ENCODE results near the gene LRIT2. TPM values are rescaled to one million over a fixed set of nuclear protein-coding genes. Genes with fewer than 3 reads are reported as not detected.

The LRIT2 gene
- total RNA-seq, 1 experiment from 2014 or later: not detected

DNA sequence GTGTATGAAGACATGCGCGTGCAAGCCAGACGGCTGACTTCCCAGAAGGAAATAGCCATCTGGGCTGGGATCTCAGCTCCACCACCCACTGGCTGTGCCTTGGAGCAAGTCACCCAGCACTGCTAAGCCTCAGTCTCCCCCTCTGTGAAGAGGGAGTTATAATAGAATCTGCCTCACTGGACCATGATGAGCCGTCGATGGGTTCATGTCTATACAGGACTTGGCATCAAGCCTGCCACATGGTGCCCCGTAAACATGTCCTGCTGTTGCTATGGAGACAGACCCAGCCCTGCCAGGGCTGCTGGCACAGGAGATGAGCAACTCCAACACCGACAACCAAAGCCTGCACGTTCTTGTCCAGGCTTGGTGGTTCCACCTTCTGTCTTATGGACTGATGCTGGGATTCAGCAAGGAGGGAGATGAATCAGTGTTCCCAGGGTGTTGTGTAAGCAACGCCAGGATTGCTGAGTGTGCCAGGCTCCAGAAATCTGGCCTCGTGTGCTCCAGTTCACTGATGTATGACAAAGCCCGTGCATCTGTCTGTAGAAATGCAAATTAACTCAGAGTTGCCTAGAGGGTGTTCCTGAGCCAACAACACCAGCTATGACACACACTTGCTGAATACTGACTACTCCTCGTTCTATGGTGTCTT, 46.2 kb downstream of the LRIT2 start:
- Histone ChIP-seq H3K9ac (ENCODE audit: low read length) (no peak overlapping the region), H3K79me2 (ENCODE audit: low read length) (no peaks in the 10 kb centered on the region), H4K20me1 (ENCODE audit: low read length) (no peaks in the 10 kb centered on the region), H3K9me2 (replicated peaks; ENCODE audit: low read length) (no peaks in the 10 kb centered on the region), H3K4me3 (ENCODE audit: low read length) (no peak overlapping the region), H2AFZ (ENCODE audit: low read length) (no peak overlapping the region), H3K9me3 (ENCODE audit: low read length) (no peaks in the 10 kb centered on the region), H3K4me1 (ENCODE audit: insufficient read depth, low read length) (no peaks in the 10 kb centered on the region), H3K4me2 (ENCODE audit: low read length) (no peak overlapping the region), H3K27me3 (ENCODE audit: low read length) (no peaks in the 10 kb centered on the region), H3K27ac (ENCODE audit: low read length) (no peak overlapping the region), H3K36me3 (ENCODE audit: low read depth, low read length) (no peaks in the 10 kb centered on the region), H3F3A (ENCODE audit: low read length, unreplicated experiment) (no peaks in the 10 kb centered on the region)
- intact Hi-C loops (cut with micrococcal nuclease): no loop called here
- no peak for TF ChIP-seq EZH2 (IDR thresholded peaks at IDR 0.05; ENCODE audit: low read length, unreplicated experiment)
- no peak for TF ChIP-seq EZH2phosphoT487 (IDR thresholded peaks at IDR 0.05; ENCODE audit: borderline replicate concordance, low read length)
- TF ChIP-seq CTCF (conservative IDR thresholded peaks at IDR 0.05; ENCODE audit: low read depth, low read length): no peak
- no TSS peak for BruUV-seq (replicated peaks)
- CTCF ChIA-PET: no interaction called here
- no peak for ATAC-seq
- POLR2A ChIA-PET (ENCODE audit: unreplicated experiment): no interaction called here
- no peak for DNase-seq

GRCh38 chr10:84178160-84178609, 47.2 kb downstream of the LRIT2 start:
- H3K27ac ChIP-seq (ENCODE audit: low read length): no peak overlapping the region
- intact Hi-C loops (cut with micrococcal nuclease): no loop called here
- H3K4me1 ChIP-seq (ENCODE audit: insufficient read depth, low read length): no peaks in the 10 kb centered on the region
- no TSS peak for BruUV-seq (replicated peaks)
- CTCF ChIA-PET: no interaction called here
- H3F3A ChIP-seq (ENCODE audit: low read length, unreplicated experiment): no peaks in the 10 kb centered on the region
- no peaks in the 10 kb centered on the region for H3K79me2 ChIP-seq (ENCODE audit: low read length)
- H3K36me3 ChIP-seq (ENCODE audit: low read depth, low read length): no peaks in the 10 kb centered on the region
- no peak overlapping the region for H3K9ac ChIP-seq (ENCODE audit: low read length)
- ATAC-seq: no peak
- no peak overlapping the region for H3K4me3 ChIP-seq (ENCODE audit: low read length)
- H4K20me1 ChIP-seq (ENCODE audit: low read length): no peaks in the 10 kb centered on the region
- H3K27me3 ChIP-seq (ENCODE audit: low read length): 0 out of 2 replicates have a peak, but pooled peaks cover 7% of the 10 kb centered on the region
- H2AFZ ChIP-seq (ENCODE audit: low read length): no peak overlapping the region
- POLR2A ChIA-PET (ENCODE audit: unreplicated experiment): no interaction called here
- no peak for DNase-seq
- H3K4me2 ChIP-seq (ENCODE audit: low read length): no peak overlapping the region
- TF ChIP-seq EZH2phosphoT487 (IDR thresholded peaks at IDR 0.05; ENCODE audit: borderline replicate concordance, low read length) (no peak), EZH2 (IDR thresholded peaks at IDR 0.05; ENCODE audit: low read length, unreplicated experiment) (no peak), CTCF (conservative IDR thresholded peaks at IDR 0.05; ENCODE audit: low read depth, low read length) (no peak)
- no peaks in the 10 kb centered on the region for H3K9me2 ChIP-seq (replicated peaks; ENCODE audit: low read length)
- no peaks in the 10 kb centered on the region for H3K9me3 ChIP-seq (ENCODE audit: low read length)

- Histone ChIP-seq H3F3A (ENCODE audit: low read length, unreplicated experiment) (no peaks in the 10 kb centered on the region), H3K9me3 (ENCODE audit: low read length) (no peaks in the 10 kb centered on the region), H2AFZ (ENCODE audit: low read length) (no peak overlapping the region), H3K27me3 (ENCODE audit: low read length) (0 out of 2 replicates have a peak, but pooled peaks cover 8% of the 10 kb centered on the region), H3K4me1 (ENCODE audit: insufficient read depth, low read length) (no peaks in the 10 kb centered on the region), H3K27ac (ENCODE audit: low read length) (no peak overlapping the region), H3K9me2 (replicated peaks; ENCODE audit: low read length) (no peaks in the 10 kb centered on the region), H3K9ac (ENCODE audit: low read length) (no peak overlapping the region), H3K4me2 (ENCODE audit: low read length) (no peak overlapping the region), H4K20me1 (ENCODE audit: low read length) (no peaks in the 10 kb centered on the region), H3K36me3 (ENCODE audit: low read depth, low read length) (no peaks in the 10 kb centered on the region), H3K4me3 (ENCODE audit: low read length) (no peak overlapping the region), H3K79me2 (ENCODE audit: low read length) (no peaks in the 10 kb centered on the region)
- intact Hi-C loops (cut with micrococcal nuclease): no loop called here
- no TSS peak for BruUV-seq (replicated peaks)
- CTCF ChIA-PET: no interaction called here
- DNase-seq (no peak), ATAC-seq (no peak)
- POLR2A ChIA-PET (ENCODE audit: unreplicated experiment): no interaction called here
- TF ChIP-seq EZH2 (IDR thresholded peaks at IDR 0.05; ENCODE audit: low read length, unreplicated experiment) (no peak), EZH2phosphoT487 (IDR thresholded peaks at IDR 0.05; ENCODE audit: borderline replicate concordance, low read length) (no peak), CTCF (conservative IDR thresholded peaks at IDR 0.05; ENCODE audit: low read depth, low read length) (no peak)
These were observed 47.7 kb downstream of the LRIT2 start for GRCh38 chr10:84177541-84178141.

Measured in PC-3 (cell line).